Astrocyte (in vitro differentiated cells and primary cell): Measurements from ENCODE around the gene PRR7.

Experiments
- EZH2 ChIP-seq: IDR thresholded peaks from 2 replicates; pipeline ENCODE4 v1.6.1; 2012; ENCODE audit warnings: mild to moderate bottlenecking, low read length, inconsistent platforms; ENCODE audit not compliant: insufficient read depth
- TF ChIP-seq, protein P1 (sequence below): IDR thresholded peaks from 2 replicates; pipeline ENCODE4 v1.5.1; 2011; ENCODE audit warnings: low read depth, mild to moderate bottlenecking, inconsistent platforms, low read length, moderate library complexity; ENCODE audit not compliant: insufficient read depth

DNA sequence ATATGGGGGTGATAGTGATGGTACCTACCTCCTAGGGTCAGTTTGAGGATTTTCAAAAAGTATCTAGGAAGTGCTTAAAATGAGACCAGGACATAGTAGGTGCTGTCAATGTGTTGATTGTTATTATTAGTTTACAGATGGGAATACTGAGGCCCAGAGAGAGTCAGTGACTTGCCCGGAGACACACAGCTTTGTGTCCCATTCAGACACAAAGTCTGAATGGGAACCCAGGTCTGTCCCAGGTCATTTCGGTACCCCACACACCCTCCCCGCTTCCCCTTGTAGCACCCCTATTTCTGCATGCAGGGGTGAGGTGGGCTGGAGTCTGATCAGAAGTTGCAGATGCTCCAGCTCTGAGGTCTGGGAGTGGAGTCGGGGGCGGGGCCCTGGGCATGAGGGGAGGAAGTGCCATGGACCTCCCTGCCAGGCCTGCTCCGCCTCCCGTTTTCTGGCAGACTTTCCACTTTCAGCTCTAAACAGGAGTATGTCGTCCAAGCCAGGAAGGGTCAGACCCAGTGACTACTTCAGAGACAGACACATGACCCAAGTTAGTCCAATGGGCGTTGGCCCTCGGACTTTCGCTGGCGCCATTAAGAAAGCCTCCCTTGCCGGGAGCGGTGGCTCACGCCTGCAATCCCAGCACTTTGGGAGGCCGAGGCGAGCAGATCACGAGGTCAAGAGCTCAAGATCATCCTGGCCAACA is 30.1 kb downstream of the PRR7 start:
- TF ChIP-seq, protein P1, sequence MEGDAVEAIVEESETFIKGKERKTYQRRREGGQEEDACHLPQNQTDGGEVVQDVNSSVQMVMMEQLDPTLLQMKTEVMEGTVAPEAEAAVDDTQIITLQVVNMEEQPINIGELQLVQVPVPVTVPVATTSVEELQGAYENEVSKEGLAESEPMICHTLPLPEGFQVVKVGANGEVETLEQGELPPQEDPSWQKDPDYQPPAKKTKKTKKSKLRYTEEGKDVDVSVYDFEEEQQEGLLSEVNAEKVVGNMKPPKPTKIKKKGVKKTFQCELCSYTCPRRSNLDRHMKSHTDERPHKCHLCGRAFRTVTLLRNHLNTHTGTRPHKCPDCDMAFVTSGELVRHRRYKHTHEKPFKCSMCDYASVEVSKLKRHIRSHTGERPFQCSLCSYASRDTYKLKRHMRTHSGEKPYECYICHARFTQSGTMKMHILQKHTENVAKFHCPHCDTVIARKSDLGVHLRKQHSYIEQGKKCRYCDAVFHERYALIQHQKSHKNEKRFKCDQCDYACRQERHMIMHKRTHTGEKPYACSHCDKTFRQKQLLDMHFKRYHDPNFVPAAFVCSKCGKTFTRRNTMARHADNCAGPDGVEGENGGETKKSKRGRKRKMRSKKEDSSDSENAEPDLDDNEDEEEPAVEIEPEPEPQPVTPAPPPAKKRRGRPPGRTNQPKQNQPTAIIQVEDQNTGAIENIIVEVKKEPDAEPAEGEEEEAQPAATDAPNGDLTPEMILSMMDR, result no peak
- no peak for TF ChIP-seq EZH2
